Neural crest cell (in vitro differentiated cells): ENCODE measurements around the gene NAPA. TPM values are rescaled to one million over a fixed set of nuclear protein-coding genes. Genes with fewer than 3 reads are reported as not detected.

Experiments used
- DNase-seq: peaks from one replicate; pipeline ENCODE4 v3.0.0; 2021; ENCODE audit warnings: low read depth, mixed read lengths, low spot score
- H3K27ac Mint-ChIP-seq: one replicate; pipeline ENCODE4 v1.8.0; 2021; ENCODE audit warnings: mild to moderate bottlenecking, mixed read lengths; ENCODE audit not compliant: unreplicated experiment
- H3K27me3 Mint-ChIP-seq: 2 replicates; pipeline ENCODE4 v1.8.0; 2021; ENCODE audit warnings: low read depth, mild to moderate bottlenecking, mixed read lengths
- H3K36me3 Mint-ChIP-seq: 2 replicates; pipeline ENCODE4 v1.8.0; 2021; ENCODE audit warnings: low read depth, mild to moderate bottlenecking, mixed read lengths
- H3K4me1 Mint-ChIP-seq: 2 replicates; pipeline ENCODE4 v1.8.0; 2021; ENCODE audit warnings: mixed read lengths
- H3K4me3 Mint-ChIP-seq: one replicate; pipeline ENCODE4 v1.8.0; 2021; ENCODE audit warnings: mild to moderate bottlenecking, mixed read lengths
- H3K9me3 Mint-ChIP-seq: 2 replicates; pipeline ENCODE4 v1.8.0; 2021; ENCODE audit warnings: mixed read lengths
- total RNA-seq: library from RNA; stranded (reverse); gene quantifications from 2 replicates; pipeline ENCODE4 v1.2.1, GENCODE V29; 2021
- TF ChIP-seq, protein P1 (sequence below): fragments of 200-600 bp; sonication (generic); conservative IDR thresholded peaks from 2 replicates; pipeline ENCODE4 v1.5.0; 2021; ENCODE audit warnings: antibody characterized with exemption, mild to moderate bottlenecking

NAPA gene
- total RNA-seq, 1 donor from 2014 or later = 67.2 TPM

DNA sequence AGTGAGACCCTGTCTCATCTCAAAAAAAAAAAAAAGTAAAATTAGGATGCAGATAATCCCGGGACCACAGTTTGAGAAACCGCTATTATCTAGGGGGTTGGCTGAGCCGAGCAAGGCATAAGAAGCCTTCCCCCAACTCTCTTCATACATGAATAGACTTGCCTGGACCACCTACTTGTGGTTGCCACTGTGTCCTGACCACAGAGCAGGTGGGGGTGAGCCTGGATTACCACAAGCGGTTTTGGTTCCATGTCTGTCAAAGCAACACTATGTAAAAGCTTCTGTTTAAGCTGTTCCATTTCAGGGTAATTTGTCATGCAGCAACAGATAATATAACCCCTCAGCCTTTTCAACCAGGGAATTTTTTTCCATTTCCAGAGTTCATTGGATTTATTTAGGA lies 3.3 kb upstream of the NAPA start:
- Mint-ChIP-seq H3K27me3 (peaks cover 19% of the 10 kb centered on the region), H3K9me3 (no peaks in the 10 kb centered on the region), H3K4me3 (no peak overlapping the region), H3K36me3 (no peaks in the 10 kb centered on the region), H3K4me1 (peaks cover 25% of the 10 kb centered on the region), H3K27ac (no peak overlapping the region)
- TF ChIP-seq, protein P1, sequence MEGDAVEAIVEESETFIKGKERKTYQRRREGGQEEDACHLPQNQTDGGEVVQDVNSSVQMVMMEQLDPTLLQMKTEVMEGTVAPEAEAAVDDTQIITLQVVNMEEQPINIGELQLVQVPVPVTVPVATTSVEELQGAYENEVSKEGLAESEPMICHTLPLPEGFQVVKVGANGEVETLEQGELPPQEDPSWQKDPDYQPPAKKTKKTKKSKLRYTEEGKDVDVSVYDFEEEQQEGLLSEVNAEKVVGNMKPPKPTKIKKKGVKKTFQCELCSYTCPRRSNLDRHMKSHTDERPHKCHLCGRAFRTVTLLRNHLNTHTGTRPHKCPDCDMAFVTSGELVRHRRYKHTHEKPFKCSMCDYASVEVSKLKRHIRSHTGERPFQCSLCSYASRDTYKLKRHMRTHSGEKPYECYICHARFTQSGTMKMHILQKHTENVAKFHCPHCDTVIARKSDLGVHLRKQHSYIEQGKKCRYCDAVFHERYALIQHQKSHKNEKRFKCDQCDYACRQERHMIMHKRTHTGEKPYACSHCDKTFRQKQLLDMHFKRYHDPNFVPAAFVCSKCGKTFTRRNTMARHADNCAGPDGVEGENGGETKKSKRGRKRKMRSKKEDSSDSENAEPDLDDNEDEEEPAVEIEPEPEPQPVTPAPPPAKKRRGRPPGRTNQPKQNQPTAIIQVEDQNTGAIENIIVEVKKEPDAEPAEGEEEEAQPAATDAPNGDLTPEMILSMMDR = no peak
- DNase-seq = no peak

DNA sequence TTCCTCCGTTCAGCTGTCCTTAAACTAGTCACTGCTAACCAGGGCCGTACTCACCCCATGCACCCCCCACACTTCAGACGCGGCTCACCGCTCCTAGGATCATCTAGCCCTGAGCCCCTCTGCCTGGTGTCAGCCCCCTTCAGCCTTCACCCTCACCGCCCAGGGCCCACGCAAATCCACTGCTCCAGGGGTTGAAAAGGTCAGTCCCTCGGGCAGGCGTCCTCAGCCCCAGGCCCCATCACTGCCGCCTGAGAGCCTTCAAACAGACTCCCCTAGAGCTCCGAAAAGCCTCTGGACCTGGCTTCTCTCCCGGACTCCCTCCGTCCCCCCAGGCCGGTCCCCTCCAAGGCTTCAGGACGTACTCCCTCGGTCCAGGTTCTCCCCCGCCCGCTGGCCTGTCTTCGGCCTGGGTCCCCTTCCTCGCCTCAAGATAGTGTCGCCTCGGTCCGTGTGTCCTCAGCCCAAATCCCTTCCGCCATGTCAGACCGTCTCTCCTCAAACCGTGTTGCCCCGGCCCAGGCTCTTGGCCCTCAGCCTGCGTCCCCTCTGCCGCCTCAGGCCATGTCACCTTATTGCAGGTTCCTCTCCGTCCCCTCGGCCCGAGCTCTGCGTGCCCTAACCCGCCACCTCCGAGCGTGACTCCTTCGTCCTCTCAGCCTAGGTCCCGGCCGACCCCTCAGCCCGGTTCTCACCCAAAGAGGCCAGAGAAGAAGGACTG lies 553 bp downstream of the NAPA start:
- TF ChIP-seq, protein P1 = no peak
- DNase-seq = no peak
- Mint-ChIP-seq H3K27ac (peak overlapping the region; percentile 99), H3K36me3 (no peaks in the 10 kb centered on the region), H3K4me1 (peaks cover 33% of the 10 kb centered on the region), H3K4me3 (peak overlapping the region; percentile 99), H3K27me3 (peaks cover 5% of the 10 kb centered on the region), H3K9me3 (no peaks in the 10 kb centered on the region)

DNA sequence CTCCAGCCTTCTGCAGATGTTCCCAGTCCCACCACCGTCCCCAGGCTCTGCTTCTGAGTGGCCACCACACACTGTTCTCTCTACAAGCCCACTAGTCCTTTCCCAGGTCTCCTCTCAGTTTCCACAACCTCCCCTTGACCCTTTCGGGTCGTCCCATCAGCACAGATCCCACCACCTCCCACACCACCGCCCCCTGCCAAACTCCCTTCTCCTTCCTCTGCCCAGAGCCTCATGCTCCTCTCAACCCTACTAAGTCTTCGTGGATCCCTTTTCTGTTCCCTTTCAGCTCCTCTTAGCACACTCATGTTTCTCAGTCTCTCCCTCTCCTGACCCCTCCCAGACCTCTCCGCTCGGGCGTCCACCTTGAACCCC lies 1.9 kb downstream of the NAPA start:
- TF ChIP-seq, protein P1 = no peak
- peaks cover 33% of the 10 kb centered on the region for H3K4me1 Mint-ChIP-seq
- H3K36me3 Mint-ChIP-seq = no peaks in the 10 kb centered on the region
- H3K27me3 Mint-ChIP-seq = no peaks in the 10 kb centered on the region
- no peak for DNase-seq
- peak overlapping the region; percentile 29 for H3K27ac Mint-ChIP-seq
- H3K4me3 Mint-ChIP-seq = peak overlapping the region; percentile 99
- H3K9me3 Mint-ChIP-seq = no peaks in the 10 kb centered on the region

DNA sequence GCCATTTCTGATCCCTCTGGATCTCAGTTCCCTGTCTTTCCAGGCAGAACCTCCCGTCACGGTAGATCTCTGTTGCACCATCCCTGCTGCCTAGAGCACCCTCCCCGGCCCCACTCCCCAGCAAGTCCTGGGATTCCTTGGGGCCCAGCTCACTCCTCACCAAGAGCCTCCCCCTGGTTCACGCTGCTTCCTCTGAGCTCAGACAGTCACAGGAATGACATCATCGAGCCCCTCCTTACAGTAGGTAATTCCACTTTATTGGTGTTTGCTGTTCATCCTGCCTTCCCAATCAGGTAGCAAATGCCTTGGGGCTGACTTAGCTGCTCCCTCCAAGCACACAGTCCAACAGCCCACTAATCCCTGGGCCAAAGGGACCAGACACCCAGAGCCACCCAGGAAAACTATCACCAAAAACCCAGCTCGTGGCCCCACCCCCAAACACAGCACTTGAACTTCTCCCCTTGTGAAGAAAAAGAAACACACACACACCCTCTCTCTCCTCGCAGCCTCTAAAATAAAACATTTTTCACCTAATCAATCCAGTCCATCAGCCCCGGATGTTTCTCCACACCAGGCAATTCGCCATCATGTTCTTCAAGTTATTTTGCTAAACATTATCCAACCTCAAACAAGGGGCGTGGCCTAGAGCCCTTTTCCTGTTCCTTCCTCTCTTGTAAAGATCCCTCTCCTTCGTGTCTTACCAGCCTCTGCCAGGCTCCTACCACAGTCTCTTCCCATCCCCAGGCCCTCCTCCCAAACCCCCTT lies 2.5 kb downstream of the NAPA start:
- Mint-ChIP-seq H3K27ac (peak overlapping the region; percentile 89), H3K9me3 (no peaks in the 10 kb centered on the region), H3K27me3 (no peaks in the 10 kb centered on the region), H3K4me3 (peak overlapping the region; percentile 99), H3K36me3 (no peaks in the 10 kb centered on the region), H3K4me1 (peaks cover 33% of the 10 kb centered on the region)
- no peak for DNase-seq
- TF ChIP-seq, protein P1 = no peak

DNA sequence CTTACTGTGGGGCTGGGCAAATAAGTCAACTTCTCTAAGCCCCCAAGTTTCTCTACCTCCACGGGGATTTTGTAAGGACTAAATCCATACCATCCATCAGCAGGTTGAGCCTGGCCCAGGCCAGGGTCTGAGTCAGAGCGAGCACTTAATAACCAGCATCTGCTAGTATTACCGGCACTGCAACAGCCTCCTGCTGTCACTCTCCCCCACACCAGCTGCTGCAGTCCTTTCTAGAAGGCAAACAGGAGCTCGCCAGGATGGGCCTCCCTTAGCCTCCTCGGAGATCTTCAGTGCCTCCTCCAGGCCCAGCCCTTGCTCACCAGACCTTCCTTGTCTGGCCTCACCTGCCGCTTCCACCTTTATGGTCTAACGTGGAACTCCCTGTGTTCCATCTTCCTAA lies 3.2 kb downstream of the NAPA start:
- Mint-ChIP-seq H3K27ac (peak overlapping the region; percentile 89), H3K4me1 (peaks cover 33% of the 10 kb centered on the region)
- TF ChIP-seq, protein P1 = no peak

More for the DNA sequence above, 3.2 kb downstream of the NAPA start:
- no peak for DNase-seq
- Mint-ChIP-seq H3K9me3 (no peaks in the 10 kb centered on the region), H3K27me3 (no peaks in the 10 kb centered on the region), H3K36me3 (no peaks in the 10 kb centered on the region), H3K4me3 (peak overlapping the region; percentile 99)
